Loucy (cell line): ENCODE results near the gene CARD19.

ENCODE experiments used
- EZH2phosphoT487 ChIP-seq: fragments of 200-600 bp; IDR thresholded peaks from 2 replicates; pipeline ENCODE4 v1.6.1; 2018; ENCODE audit warnings: antibody characterized with exemption, mild to moderate bottlenecking, moderate library complexity, borderline replicate concordance
- TF ChIP-seq, protein P1 (sequence below): fragments of 200-600 bp; sonication (generic); conservative IDR thresholded peaks from 2 replicates; pipeline ENCODE4 v1.5.1; 2014; ENCODE audit warnings: mild to moderate bottlenecking, antibody characterized with exemption, low read length

GRCh38 chr9:93114169-93114983 is 18.4 kb downstream of the CARD19 start:
- TF ChIP-seq EZH2phosphoT487 = no peak
- TF ChIP-seq, protein P1, sequence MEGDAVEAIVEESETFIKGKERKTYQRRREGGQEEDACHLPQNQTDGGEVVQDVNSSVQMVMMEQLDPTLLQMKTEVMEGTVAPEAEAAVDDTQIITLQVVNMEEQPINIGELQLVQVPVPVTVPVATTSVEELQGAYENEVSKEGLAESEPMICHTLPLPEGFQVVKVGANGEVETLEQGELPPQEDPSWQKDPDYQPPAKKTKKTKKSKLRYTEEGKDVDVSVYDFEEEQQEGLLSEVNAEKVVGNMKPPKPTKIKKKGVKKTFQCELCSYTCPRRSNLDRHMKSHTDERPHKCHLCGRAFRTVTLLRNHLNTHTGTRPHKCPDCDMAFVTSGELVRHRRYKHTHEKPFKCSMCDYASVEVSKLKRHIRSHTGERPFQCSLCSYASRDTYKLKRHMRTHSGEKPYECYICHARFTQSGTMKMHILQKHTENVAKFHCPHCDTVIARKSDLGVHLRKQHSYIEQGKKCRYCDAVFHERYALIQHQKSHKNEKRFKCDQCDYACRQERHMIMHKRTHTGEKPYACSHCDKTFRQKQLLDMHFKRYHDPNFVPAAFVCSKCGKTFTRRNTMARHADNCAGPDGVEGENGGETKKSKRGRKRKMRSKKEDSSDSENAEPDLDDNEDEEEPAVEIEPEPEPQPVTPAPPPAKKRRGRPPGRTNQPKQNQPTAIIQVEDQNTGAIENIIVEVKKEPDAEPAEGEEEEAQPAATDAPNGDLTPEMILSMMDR = no peak
